Measurements from ENCODE around the gene CDT1.

CDT1 gene

GRCh38 chr16:88758944-88759244, 44.7 kb upstream of the CDT1 start:
- H3K27me3 ChIP-seq (ENCODE audit: insufficient read depth, low read length, poor library complexity) = no peaks in the 10 kb centered on the region
- no peak overlapping the region for H2BK120ac ChIP-seq (ENCODE audit: low read depth, low read length)
- H3K4ac ChIP-seq (ENCODE audit: low read depth, low read length) = no peak overlapping the region
- no peak overlapping the region for H3K9ac ChIP-seq (ENCODE audit: low read length)
- H2BK5ac ChIP-seq (ENCODE audit: low read length) = no peak overlapping the region
- DNase-seq = no peak
- no peak overlapping the region for H4K8ac ChIP-seq (ENCODE audit: low read depth, low read length)
- H2BK15ac ChIP-seq (replicated peaks; ENCODE audit: low read depth) = no peak overlapping the region
- peaks cover 5% of the 10 kb centered on the region for H3K79me2 ChIP-seq (ENCODE audit: control insufficient read depth, insufficient read depth, low read length)
- peaks cover 3% of the 10 kb centered on the region for H3K79me1 ChIP-seq (ENCODE audit: low read length)
- H3K4me2 ChIP-seq (ENCODE audit: low read length) = no peak overlapping the region
- no peak overlapping the region for H3K18ac ChIP-seq (ENCODE audit: low read length)
- H4K5ac ChIP-seq (ENCODE audit: low read length) = no peak overlapping the region
- H3K36me3 ChIP-seq (ENCODE audit: control insufficient read depth, insufficient read depth, low read length) = no peaks in the 10 kb centered on the region
- H3K27ac ChIP-seq (ENCODE audit: low read depth, low read length) = no peak overlapping the region
- H3K4me3 ChIP-seq (ENCODE audit: low read length) = no peak overlapping the region
- H3K4me1 ChIP-seq (ENCODE audit: control insufficient read depth, low read depth, low read length) = peaks cover 5% of the 10 kb centered on the region
- no CpG with 5 or more reads among the region's 6 CpGs for WGBS (ENCODE audit: extremely low coverage, insufficient coverage, low lambda C conversion rate)
- no peak overlapping the region for H2AK5ac ChIP-seq (ENCODE audit: low read length)
- H3K23ac ChIP-seq (ENCODE audit: low read length) = no peak overlapping the region
- no peak overlapping the region for H3K56ac ChIP-seq (ENCODE audit: low read length)

- Histone ChIP-seq H2BK5ac (ENCODE audit: low read length) (no peak overlapping the region), H3K4me3 (ENCODE audit: low read length) (no peak overlapping the region), H3K36me3 (ENCODE audit: control insufficient read depth, insufficient read depth, low read length) (no peaks in the 10 kb centered on the region), H4K8ac (ENCODE audit: low read depth, low read length) (no peak overlapping the region), H2AK5ac (ENCODE audit: low read length) (no peak overlapping the region), H3K79me1 (ENCODE audit: low read length) (peaks cover 3% of the 10 kb centered on the region), H3K4me1 (ENCODE audit: control insufficient read depth, low read depth, low read length) (peaks cover 6% of the 10 kb centered on the region), H3K4ac (ENCODE audit: low read depth, low read length) (no peak overlapping the region), H3K27ac (ENCODE audit: low read depth, low read length) (no peak overlapping the region), H2BK15ac (replicated peaks; ENCODE audit: low read depth) (no peak overlapping the region), H3K4me2 (ENCODE audit: low read length) (no peak overlapping the region), H2BK120ac (ENCODE audit: low read depth, low read length) (no peak overlapping the region), H3K18ac (ENCODE audit: low read length) (no peak overlapping the region), H3K27me3 (ENCODE audit: insufficient read depth, low read length, poor library complexity) (no peaks in the 10 kb centered on the region), H3K23ac (ENCODE audit: low read length) (no peak overlapping the region), H3K79me2 (ENCODE audit: control insufficient read depth, insufficient read depth, low read length) (peaks cover 5% of the 10 kb centered on the region), H3K9ac (ENCODE audit: low read length) (peak overlapping the region; percentile 6), H4K5ac (ENCODE audit: low read length) (no peak overlapping the region), H3K56ac (ENCODE audit: low read length) (no peak overlapping the region)
- DNase-seq = peak; percentile 70
- no CpG with 5 or more reads among the region's 26 CpGs for WGBS (ENCODE audit: extremely low coverage, insufficient coverage, low lambda C conversion rate)
These were observed 44.2 kb upstream of the CDT1 start for GRCh38 chr16:88759245-88759975.

GRCh38 chr16:88759976-88760350, 43.6 kb upstream of the CDT1 start:
- Histone ChIP-seq H2BK5ac (ENCODE audit: low read length) (no peak overlapping the region), H3K36me3 (ENCODE audit: control insufficient read depth, insufficient read depth, low read length) (no peaks in the 10 kb centered on the region), H3K79me1 (ENCODE audit: low read length) (peaks cover 3% of the 10 kb centered on the region), H2BK120ac (ENCODE audit: low read depth, low read length) (no peak overlapping the region), H3K4ac (ENCODE audit: low read depth, low read length) (no peak overlapping the region), H3K4me3 (ENCODE audit: low read length) (no peak overlapping the region), H3K27ac (ENCODE audit: low read depth, low read length) (no peak overlapping the region), H3K18ac (ENCODE audit: low read length) (no peak overlapping the region), H3K79me2 (ENCODE audit: control insufficient read depth, insufficient read depth, low read length) (peaks cover 5% of the 10 kb centered on the region), H3K4me1 (ENCODE audit: control insufficient read depth, low read depth, low read length) (peaks cover 6% of the 10 kb centered on the region), H3K23ac (ENCODE audit: low read length) (no peak overlapping the region), H4K5ac (ENCODE audit: low read length) (no peak overlapping the region), H3K4me2 (ENCODE audit: low read length) (no peak overlapping the region), H4K8ac (ENCODE audit: low read depth, low read length) (no peak overlapping the region), H3K9ac (ENCODE audit: low read length) (no peak overlapping the region), H3K56ac (ENCODE audit: low read length) (no peak overlapping the region), H2BK15ac (replicated peaks; ENCODE audit: low read depth) (no peak overlapping the region), H3K27me3 (ENCODE audit: insufficient read depth, low read length, poor library complexity) (no peaks in the 10 kb centered on the region), H2AK5ac (ENCODE audit: low read length) (no peak overlapping the region)
- no peak for DNase-seq
- no CpG with 5 or more reads among the region's 22 CpGs for WGBS (ENCODE audit: extremely low coverage, insufficient coverage, low lambda C conversion rate)

- no peak overlapping the region for H2AK5ac ChIP-seq (ENCODE audit: low read length)
- no peak overlapping the region for H3K18ac ChIP-seq (ENCODE audit: low read length)
- no CpG with 5 or more reads among the region's 24 CpGs for WGBS (ENCODE audit: extremely low coverage, insufficient coverage, low lambda C conversion rate)
- H4K8ac ChIP-seq (ENCODE audit: low read depth, low read length) = no peak overlapping the region
- H3K79me2 ChIP-seq (ENCODE audit: control insufficient read depth, insufficient read depth, low read length) = peaks cover 5% of the 10 kb centered on the region
- H3K79me1 ChIP-seq (ENCODE audit: low read length) = peaks cover 3% of the 10 kb centered on the region
- H2BK120ac ChIP-seq (ENCODE audit: low read depth, low read length) = no peak overlapping the region
- no peak overlapping the region for H3K4me2 ChIP-seq (ENCODE audit: low read length)
- no peaks in the 10 kb centered on the region for H3K36me3 ChIP-seq (ENCODE audit: control insufficient read depth, insufficient read depth, low read length)
- no peaks in the 10 kb centered on the region for H3K27me3 ChIP-seq (ENCODE audit: insufficient read depth, low read length, poor library complexity)
- no peak overlapping the region for H2BK5ac ChIP-seq (ENCODE audit: low read length)
- H3K4me3 ChIP-seq (ENCODE audit: low read length) = no peak overlapping the region
- H3K4me1 ChIP-seq (ENCODE audit: control insufficient read depth, low read depth, low read length) = peaks cover 6% of the 10 kb centered on the region
- no peak overlapping the region for H2BK15ac ChIP-seq (replicated peaks; ENCODE audit: low read depth)
- no peak overlapping the region for H4K5ac ChIP-seq (ENCODE audit: low read length)
- H3K56ac ChIP-seq (ENCODE audit: low read length) = no peak overlapping the region
- H3K9ac ChIP-seq (ENCODE audit: low read length) = no peak overlapping the region
- H3K23ac ChIP-seq (ENCODE audit: low read length) = no peak overlapping the region
- H3K27ac ChIP-seq (ENCODE audit: low read depth, low read length) = no peak overlapping the region
- H3K4ac ChIP-seq (ENCODE audit: low read depth, low read length) = no peak overlapping the region
- no peak for DNase-seq
These were observed 43.0 kb upstream of the CDT1 start for GRCh38 chr16:88760424-88761142.

GRCh38 chr16:88761143-88761534, 42.5 kb upstream of the CDT1 start:
- no peaks in the 10 kb centered on the region for H3K36me3 ChIP-seq (ENCODE audit: control insufficient read depth, insufficient read depth, low read length)
- peaks cover 6% of the 10 kb centered on the region for H3K4me1 ChIP-seq (ENCODE audit: control insufficient read depth, low read depth, low read length)
- no peak overlapping the region for H3K18ac ChIP-seq (ENCODE audit: low read length)
- no peak for DNase-seq
- H4K8ac ChIP-seq (ENCODE audit: low read depth, low read length) = no peak overlapping the region
- no peak overlapping the region for H3K27ac ChIP-seq (ENCODE audit: low read depth, low read length)
- no peak overlapping the region for H2BK15ac ChIP-seq (replicated peaks; ENCODE audit: low read depth)
- no peak overlapping the region for H2AK5ac ChIP-seq (ENCODE audit: low read length)
- H2BK120ac ChIP-seq (ENCODE audit: low read depth, low read length) = no peak overlapping the region
- H4K5ac ChIP-seq (ENCODE audit: low read length) = no peak overlapping the region
- no CpG with 5 or more reads among the region's 11 CpGs for WGBS (ENCODE audit: extremely low coverage, insufficient coverage, low lambda C conversion rate)
- no peak overlapping the region for H3K9ac ChIP-seq (ENCODE audit: low read length)
- H3K4ac ChIP-seq (ENCODE audit: low read depth, low read length) = no peak overlapping the region
- H2BK5ac ChIP-seq (ENCODE audit: low read length) = no peak overlapping the region
- H3K79me1 ChIP-seq (ENCODE audit: low read length) = peaks cover 3% of the 10 kb centered on the region
- no peak overlapping the region for H3K23ac ChIP-seq (ENCODE audit: low read length)
- no peak overlapping the region for H3K56ac ChIP-seq (ENCODE audit: low read length)
- no peaks in the 10 kb centered on the region for H3K27me3 ChIP-seq (ENCODE audit: insufficient read depth, low read length, poor library complexity)
- no peak overlapping the region for H3K4me2 ChIP-seq (ENCODE audit: low read length)
- H3K79me2 ChIP-seq (ENCODE audit: control insufficient read depth, insufficient read depth, low read length) = peaks cover 5% of the 10 kb centered on the region
- no peak overlapping the region for H3K4me3 ChIP-seq (ENCODE audit: low read length)
